Stimulated activated CD8-positive, alpha-beta memory T cell treated with anti-CD3 and anti-CD28 coated beads, Interleukin-15, amount 100 ng/mL, for 1 hour (primary cell): Measurements from ENCODE around the gene SLC7A8.

Experiments
- DNase-seq: peaks from one replicate; pipeline ENCODE4 v3.0.0-alpha.2; 2020; ENCODE audit warnings: low read depth

Gene SLC7A8

DNA sequence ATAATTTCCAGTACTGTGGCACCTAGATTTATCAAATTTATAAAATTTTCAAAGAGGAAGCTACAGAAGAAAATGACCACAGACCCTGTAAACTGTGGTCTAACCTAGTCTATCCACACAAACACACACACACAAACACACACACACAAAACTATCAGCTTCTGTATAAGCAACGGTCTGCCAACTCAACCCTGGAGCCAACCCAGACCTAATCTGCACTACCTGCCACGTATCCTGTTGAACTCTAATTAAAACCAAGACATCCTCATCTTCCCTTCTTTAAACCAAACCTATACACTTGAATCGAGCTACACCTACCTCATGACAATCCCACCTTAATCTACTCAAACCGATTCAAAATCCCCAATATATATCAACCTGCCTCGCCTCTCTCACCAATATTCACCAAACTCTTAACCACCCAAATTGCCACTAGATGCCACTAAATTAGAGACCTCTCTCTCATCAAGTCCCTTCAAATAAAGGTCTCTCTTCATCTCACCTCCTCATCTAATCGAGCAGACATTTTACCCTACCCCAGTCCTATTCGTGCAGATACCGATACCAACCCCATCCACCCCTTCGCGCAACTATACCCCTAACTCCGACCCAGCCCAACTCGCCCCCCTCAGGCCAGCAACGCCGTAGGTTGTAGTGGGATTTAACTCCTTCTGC is 89.3 kb downstream of the SLC7A8 start:
- DNase-seq: no peak

DNA sequence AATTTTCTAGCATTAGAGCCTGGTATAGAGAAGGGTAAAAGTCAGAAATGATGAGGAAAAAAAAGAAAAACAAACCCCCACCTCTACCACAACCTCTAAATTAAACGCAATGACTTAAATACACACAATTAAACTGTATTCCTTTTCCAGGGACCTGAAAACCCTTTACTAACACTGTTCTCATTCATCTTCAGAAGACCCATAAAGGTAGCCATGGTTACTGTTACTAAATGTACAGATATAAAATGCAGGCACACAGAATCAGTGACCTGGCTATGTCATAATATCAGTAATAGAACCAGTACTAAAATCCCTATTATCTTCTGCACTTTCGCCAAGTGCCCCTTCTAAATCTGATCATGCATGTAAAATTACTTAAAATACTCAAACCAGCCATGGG is 89.9 kb downstream of the SLC7A8 start:
- DNase-seq: no peak

DNA sequence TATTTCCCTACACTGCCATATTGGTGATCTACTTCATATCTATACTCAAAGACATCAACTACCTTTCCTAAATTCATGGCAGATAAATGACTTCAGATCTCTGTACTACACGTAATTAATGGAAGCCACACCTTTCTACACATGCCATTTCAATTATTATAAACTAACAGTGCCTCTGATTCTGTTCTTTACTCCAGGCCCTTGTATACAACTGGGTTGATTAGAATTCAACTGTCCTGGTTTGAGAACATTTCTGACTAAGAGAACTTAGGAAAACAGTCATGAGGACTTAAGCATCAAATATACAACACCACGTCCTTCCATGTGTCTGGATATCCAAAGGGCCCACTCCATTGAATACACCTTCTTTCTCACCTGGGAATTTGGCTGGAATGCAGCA is 90.4 kb downstream of the SLC7A8 start:
- DNase-seq: no peak

DNA sequence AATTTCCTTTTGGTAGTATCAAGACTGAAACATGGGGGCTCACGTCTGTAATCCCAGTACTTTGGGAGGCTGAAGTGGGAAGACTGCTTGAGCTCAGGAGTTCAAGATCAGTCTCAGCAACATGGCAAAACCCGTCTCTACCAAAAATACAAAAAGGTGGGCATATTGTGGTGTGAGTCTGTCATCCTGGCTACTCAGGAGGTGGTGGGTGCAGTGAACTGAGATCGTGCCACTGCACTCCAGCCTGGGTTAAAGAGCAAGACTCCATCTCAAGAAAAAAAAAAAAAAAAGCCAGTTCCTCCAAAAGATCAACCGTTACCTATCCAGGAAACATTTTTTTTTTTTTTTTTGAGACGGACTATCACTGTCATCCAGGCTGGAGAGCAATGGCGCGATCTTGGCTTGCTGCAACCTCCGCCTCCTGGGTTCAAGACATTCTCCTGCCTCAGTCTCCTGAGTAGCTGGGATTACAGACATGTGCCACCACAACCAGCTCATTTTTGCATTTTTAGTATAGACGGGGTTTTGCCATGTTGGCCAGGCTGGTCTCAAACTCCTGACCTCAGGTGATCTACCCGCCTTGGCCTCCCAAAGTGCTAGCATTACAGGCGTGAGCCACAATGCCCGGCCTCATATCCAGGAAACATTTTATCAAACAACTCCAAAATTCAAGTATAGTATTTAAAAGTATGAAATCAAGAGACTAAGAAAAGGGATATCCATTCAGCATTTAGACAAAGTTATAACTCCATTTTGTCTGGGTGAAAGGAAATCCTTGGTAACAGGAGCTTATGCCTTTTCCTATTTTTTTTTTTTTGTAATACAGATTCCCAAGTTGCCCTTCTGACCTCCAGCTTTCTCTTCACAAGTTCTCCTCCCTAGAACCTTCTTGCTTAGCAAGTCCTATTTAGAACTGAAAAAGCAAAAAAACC is 91.9 kb downstream of the SLC7A8 start:
- no peak for DNase-seq

DNA sequence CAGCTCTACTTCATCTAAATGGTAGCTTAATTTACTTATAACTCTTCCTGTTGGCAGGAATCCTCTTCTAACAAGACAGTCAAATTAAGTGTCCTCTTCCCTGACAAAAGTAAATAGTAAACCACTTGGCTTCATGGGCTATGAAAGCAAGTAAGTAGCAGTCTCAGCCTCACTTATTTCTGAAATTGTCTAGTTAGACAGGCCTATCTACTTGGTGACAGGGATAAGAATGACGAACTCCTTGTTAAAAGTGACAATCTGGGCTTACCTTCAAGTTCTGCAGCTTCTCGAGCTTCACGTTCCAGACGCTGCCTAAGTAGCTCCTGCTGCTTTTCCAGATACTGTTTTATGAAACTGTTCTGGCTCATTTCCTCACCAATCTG is 93.2 kb downstream of the SLC7A8 start:
- no peak for DNase-seq

DNA sequence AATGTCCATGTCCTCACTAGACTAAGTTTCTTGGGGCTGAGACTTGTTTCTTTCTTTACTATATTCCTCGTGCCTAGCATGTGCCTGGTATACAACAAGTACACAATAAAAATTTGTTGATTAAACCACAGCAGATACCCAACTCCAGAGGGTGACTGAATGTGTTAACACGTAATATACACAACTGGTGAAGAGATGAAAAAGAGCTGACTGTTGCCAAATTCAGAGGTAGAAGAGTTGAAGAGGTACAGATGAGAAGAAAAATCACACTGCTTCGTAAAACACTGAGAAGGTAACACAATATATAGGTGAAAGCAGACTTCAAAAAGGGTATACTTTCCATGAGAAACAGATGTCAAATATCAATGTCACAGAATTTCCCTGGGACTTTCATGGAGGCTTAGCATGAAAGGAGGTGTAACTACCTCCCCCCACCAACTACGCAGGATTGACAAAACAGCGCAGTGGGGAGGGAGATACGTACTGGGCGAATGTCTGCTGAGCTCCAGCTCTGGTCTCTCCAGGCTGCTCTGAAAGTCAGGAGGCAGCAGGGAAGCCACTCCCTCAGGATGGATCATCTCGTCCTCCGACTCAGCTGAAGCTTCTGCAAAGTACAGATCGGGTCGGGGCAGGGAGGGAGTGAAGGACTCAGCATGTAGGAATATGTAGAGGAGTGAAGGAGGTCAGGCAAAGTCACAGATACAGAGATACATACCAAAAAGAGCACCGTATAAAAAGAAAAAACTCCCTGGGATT is 93.8 kb downstream of the SLC7A8 start:
- no peak for DNase-seq

DNA sequence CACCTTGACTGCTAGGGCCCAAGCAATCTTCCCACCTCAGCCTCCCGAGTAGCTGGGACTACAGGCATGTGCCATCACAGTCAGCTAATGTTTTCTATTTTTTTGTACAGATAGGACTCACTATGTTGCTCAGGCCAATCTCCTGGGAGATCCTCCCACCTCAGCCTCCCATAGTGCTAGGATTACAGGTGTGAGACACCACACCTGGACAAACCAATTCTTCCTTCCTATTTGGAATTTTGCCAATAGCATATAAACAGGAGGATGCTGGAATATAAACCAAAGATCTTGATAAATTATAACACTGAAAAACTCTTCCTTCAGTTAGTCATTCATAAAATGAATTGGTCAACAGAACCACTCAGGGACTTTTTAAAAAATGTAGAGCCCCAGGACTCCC is 96.9 kb downstream of the SLC7A8 start:
- DNase-seq: no peak

DNA sequence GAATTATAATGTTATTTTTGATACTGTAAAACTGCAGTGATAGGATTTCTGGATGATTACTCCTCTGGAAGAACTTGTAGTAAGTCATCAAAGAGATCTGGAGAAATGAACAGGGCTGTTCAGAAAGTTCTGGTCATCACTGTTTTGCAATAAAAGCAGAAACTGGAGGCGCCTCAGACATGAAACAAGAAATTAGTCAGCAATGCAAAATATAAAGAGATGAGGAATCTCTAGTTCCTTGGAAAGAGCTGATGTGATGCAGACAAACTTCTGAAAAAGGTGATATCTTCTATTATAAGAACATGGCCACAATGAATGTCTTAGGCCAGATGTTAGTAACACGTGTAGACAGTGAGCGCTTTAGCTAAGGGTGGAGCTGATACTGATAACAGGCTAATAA is 98.0 kb downstream of the SLC7A8 start:
- DNase-seq: no peak

DNA sequence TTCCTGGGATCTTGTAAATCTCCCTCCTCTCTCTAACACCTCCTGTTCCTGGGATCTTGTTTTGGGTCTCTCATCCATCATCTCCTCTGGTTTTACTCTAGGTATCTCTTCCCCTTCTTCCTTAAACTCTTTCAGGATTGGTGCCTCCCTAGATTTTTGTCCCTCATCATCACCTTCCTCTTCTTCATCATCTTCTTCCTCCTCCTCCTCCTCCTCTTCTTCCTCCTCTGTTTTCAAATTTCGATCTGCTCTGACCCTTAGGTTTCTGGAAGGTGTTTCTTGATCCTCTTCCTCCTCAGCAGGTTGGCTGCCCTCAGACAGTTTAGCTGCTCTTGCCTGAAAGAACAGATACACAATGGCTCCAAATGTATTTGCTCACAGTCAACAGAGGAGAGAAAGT is 103.0 kb downstream of the SLC7A8 start:
- no peak for DNase-seq

DNA sequence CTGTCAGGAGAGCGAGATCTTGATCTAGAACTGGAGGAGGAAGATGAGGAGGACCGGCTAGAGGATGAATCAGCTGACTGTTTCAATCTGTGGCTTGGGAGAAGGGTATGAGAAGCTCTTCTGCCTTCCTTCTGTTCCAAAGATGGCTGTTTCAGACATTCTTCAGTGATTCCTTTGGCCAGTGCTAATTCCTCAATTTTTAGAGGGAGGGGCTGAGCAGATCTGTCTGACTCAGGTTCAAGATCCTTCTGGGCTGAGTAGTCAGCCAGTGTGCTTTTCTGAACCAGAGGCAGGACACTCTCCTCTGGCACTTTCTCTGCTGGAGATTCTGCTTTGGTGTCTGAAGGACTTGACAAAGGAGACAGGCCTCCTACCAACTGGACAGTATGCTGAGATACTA is 103.7 kb downstream of the SLC7A8 start:
- DNase-seq: no peak

DNA sequence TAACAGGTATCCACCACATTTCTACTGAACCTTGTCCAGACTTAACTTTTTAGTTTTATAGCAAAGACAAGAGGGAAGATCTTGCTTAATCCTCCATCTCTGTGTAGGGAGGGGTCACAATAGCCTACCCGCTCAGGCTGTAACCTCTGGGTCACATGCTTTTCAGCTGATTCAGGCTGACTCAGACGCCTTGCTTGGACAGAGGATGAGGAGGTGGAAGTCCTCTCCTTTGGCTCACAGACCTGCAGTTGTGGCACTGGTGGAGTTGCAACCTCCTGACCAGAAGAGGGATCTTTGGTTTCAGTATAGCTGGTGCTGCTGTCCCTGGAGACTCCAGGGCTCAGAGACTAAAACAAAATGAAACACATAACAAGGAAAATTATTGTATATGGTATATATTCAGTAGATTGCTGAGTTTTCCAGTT is 104.8 kb downstream of the SLC7A8 start:
- no peak for DNase-seq

DNA sequence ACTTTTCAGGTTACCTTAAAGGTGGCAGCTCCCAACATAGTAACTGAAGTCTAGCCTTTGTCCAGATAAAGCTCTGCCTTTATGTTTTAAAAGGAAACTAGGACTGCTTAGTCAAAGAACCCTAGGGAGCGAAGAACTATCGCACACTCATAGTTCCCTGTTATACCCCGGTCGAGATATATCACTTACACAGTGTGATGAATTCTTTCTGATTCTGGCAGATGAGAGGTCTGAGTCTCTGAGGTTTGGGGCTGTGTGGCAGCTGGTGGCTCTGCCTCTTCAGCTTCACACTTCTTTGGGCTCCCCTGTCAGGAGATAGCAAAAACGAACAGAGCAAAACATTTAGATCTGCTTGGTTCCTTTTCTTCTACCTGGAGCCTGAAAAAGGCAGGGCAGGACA is 105.5 kb downstream of the SLC7A8 start:
- no peak for DNase-seq

DNA sequence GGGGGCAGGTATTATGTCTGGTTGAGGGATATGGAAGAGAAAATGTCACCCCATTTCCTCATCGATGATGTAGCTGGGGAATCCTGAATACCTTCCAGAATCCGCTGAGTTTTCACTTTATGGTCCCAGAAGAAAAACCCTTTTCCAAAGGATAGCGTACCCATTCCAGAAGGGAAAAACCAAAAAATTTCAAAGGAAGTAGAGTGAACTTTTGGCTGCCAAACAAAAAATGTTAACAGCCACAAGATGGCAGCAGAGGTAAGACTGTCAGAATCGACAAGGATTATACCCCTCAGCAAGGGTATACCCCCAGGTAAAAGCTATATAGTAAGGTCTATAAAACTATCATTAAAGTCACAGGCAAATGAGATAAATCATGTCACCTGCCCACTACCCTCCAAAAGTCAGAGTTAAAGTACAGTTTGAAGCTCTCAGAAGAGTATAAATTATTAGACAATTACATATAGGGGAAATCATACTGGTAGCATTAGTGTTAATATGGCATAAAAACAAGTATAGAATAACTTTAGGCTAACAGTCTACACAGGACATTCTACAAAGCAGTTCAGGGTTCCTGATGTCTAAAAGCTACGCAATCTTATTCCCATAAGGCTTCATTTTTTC is 106.6 kb downstream of the SLC7A8 start:
- DNase-seq: no peak
